Suprapubic skin (tissue), 4 donors: ENCODE results near the gene CTF1.

Experiments
- CTCF ChIP-seq, 2 donors: fragments of 200-600 bp in 1 of 2; fragments of 450-650 bp in 1 of 2; sonication (generic) in 1 of 2; IDR thresholded peaks; one replicate each; pipeline ENCODE4 v1.5.1; 2016 to 2019; ENCODE audit warnings: antibody characterized with exemption in 2 of 2, mild to moderate bottlenecking in 1 of 2, moderate library complexity in 1 of 2
- EP300 ChIP-seq: sonication (generic); formaldehyde crosslinking; IDR thresholded peaks from one replicate; pipeline ENCODE4 v1.6.1; 2017; ENCODE audit warnings: antibody characterized with exemption
- POLR2A ChIP-seq, 2 donors: fragments of 450-650 bp; IDR thresholded peaks; one replicate each; pipeline ENCODE4 v1.6.1; 2017; ENCODE audit warnings: antibody characterized with exemption in 2 of 2, mild to moderate bottlenecking in 2 of 2, moderate library complexity in 2 of 2
- POLR2AphosphoS5 ChIP-seq, 3 donors: sonication (generic); formaldehyde crosslinking; IDR thresholded peaks; one replicate each; pipeline ENCODE4 v1.6.1; 2017; ENCODE audit warnings: antibody characterized with exemption in 3 of 3

DNA sequence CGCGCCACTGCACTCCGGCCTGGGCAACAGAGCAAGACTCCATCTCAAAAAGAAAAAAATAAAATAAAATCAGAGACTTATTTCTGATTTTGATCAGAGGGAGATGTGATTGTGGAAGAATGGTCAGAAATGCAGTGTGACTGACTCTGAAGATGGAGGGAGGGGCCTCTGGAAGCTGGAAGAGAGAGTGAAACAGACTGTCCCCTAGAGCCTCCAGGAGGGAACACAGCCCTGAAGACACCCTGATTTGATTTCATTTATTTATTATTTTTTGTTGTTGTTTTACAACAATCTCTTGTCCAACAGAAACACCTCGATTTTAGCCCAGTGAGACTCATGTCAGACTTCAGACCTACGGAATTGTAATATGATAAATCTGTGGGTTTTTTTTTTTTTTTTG, 28.7 kb upstream of the CTF1 start:
- TF ChIP-seq CTCF (IDR thresholded peaks at IDR 0.05) (no peak), POLR2A (IDR thresholded peaks at IDR 0.05) (no peak), POLR2AphosphoS5 (IDR thresholded peaks at IDR 0.05) (no peak), EP300 (no peak)
